ENCODE measurements around the gene MAML3.

MAML3 gene

DNA sequence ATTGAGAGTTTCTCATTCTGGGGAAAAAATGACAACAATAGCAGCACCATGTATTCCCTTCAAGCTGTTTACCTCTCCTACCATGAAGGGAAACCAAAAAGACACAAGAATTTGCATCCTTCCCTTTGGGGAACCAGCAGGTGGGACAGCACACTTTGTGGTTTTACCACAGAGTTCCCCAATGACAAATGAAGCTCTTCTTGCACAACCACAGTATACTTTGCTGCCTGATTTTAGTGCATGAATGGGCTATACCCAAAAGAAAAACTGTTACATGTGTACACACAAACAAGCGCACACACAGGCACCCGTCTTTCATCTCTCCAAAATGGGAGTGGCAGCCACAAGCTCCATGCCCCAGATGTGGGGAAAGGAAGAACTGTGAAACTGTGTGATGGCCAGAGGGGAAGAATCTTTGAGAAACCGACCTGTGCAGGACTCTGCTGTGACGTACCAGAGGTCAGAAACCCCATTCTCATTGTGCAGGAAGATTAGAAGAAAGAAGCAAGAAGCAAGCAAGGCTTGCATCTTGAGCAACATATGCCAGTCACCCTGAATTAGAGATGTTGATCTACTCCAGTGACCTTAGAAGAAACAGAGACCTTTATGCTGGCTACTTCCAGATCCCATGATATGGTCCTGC, 2.7 kb upstream of the MAML3 start:
- DNase-seq (ENCODE audit: low read depth), result no peak

DNA sequence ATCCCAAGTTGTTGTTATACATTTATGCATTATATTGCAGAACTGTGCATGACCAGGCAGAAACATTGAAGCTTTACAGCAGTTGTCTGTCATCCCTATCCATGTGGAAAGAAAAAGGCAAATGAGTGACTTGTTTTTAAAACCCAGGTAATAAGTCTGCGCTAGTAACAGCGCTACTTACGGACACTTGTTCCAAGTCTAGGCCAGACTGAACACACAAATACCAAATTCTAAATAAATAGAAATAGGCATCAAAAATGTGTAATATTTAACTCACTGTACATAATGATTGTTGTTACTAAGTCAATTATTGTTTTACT, 548 bp upstream of the MAML3 start:
- no peak for DNase-seq (ENCODE audit: low read depth)

DNA sequence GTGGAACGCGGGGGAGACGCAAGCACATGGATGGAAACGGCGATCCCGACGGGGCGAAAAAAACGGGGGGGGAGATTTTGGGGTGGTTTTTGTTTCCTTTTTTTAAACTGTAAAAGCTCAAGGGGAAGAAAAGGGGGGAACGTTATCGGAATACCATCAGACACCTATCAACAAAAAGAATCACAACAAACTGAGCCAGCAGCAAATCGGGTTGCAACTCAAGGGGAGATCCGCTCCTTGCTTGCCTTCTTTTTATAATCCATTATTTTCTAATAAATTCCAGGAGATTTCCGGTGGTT, 616 bp downstream of the MAML3 start:
- DNase-seq (ENCODE audit: low read depth), result no peak

DNA sequence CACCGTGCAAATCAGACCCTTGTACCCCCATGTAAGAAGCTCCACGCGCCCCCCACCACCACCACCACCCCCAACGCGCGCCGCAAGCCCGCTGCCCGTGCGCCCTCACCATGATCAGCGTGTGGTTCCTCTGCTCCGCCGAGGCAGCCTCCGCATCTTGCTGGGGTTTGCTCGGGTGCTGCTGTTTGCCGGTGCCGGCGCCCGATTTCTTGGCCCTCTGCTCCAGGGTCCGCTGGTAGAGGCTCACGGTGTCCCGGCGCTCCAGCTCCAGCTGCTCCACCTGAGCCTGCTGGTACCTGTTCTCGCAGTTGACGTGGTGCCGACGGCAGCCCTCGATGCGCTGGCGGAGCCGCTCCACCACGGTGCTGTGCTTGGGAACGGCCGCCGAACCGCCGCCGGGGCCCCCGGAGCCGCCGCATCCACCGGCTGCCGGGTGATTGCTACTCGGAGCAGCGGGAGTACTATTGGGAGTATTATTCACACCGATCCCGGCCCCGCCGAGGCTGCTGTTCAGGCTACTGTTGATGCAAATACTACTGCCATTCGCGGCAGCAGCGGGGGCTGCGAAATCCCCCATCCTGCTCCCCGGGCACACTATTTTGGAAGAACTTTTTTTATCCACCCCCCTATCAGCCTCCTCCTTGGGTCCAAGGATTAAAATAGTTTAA, 1.1 kb downstream of the MAML3 start:
- no peak for DNase-seq (ENCODE audit: low read depth)

DNA sequence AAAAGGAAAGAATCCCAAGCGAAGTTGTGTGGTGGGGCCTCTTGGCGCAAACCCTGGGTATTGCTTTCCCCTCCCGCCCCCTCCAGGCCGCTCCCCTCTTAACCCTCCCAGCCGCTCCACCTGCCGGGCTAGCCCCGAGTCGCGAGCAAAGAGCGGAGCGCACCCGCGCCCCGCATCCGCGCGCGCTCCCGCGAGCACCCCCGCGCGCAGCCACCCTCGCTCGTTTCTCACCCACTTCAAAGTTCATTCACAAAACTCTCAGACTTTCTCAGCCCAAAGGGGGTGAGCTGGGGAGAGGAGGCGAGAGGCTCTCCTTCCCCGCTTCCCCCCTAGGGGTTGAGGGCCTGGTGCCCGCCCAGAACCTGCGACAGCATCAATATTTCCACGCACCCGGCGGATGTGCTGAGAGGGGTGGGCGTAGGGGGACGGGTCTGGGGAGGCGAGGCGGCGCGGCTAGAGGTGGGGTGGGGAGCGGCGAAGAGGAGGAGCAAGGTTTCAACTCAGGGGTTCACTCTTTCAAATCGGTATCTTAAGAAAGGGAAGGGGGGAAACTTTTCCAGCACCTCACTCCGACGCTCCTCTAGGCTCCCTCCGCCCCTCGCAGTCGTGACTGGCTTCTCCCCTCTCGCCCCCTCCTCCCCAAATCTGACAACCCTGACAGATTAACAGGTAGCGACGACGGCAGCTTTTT, 1.8 kb downstream of the MAML3 start:
- DNase-seq (ENCODE audit: low read depth), result no peak

DNA sequence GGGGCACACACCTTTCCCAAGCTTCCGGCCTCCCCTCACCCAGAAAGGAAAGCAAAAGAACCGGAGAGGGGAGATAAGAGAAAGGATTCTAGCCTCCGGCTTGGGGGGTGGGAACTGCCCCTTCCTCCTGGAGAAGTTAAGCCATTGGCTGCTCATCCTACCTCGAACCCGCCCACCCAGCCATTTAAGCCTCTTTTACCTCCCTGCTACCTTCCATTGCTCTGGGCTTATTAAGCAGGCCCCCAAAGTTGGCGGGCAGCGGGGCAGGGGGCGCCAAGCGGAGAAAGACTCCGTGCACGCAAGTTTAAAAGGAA, 2.3 kb downstream of the MAML3 start:
- peak; percentile 64 for DNase-seq (ENCODE audit: low read depth)

DNA sequence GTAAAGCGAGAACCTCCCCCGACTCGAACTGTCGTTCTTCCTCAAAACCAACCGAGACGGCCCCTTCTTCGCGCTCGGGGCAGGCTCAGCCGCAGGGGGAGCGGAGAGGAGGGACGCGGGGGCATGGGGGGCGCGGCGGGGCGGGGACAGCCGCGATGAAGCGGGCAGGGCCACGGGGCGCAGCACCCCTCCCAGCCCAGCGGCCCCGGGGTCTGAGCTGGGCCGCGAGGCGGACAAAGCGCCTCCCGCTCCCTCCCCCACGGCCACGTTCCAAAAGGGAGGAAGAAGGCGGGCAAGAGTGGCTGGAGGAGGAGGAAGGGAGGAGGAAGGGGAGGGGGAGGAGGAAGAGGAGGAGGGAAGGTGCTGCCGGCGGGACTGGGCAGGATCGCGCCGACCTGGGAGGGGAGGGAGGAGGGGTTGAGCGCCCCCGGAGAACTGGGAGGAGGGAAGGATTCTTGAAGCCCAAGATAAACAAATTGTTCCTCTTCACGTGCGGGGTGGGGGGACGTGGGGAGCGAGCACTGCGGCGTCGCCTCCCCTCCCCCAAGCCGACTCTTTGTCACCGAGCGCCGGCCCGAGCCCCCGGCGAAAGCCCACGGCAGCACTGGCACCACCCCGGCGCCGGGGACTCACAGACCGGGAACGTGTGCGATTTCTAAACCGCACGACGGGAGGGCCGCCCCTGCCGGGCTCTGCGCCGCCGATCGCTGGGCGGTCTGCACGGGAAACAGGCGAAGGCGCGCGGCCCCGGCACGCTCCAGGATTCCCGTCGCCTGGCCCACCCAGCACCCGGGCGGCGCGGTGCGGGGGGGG, 2.9 kb downstream of the MAML3 start:
- peak; percentile 73 for DNase-seq (ENCODE audit: low read depth)

DNA sequence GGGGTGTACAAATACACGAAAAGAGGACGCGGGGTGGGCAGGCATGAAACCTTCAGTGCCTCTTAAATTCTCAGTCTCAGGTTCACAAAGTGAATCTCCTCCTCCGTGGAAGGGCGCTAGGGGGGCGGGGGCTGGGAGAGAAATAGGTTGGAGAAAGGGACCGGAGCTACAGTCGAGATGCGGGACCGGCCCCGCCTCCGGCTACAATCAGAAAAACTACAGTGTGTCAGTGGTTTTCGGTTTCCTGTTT, 3.4 kb downstream of the MAML3 start:
- DNase-seq (ENCODE audit: low read depth), result no peak

DNA sequence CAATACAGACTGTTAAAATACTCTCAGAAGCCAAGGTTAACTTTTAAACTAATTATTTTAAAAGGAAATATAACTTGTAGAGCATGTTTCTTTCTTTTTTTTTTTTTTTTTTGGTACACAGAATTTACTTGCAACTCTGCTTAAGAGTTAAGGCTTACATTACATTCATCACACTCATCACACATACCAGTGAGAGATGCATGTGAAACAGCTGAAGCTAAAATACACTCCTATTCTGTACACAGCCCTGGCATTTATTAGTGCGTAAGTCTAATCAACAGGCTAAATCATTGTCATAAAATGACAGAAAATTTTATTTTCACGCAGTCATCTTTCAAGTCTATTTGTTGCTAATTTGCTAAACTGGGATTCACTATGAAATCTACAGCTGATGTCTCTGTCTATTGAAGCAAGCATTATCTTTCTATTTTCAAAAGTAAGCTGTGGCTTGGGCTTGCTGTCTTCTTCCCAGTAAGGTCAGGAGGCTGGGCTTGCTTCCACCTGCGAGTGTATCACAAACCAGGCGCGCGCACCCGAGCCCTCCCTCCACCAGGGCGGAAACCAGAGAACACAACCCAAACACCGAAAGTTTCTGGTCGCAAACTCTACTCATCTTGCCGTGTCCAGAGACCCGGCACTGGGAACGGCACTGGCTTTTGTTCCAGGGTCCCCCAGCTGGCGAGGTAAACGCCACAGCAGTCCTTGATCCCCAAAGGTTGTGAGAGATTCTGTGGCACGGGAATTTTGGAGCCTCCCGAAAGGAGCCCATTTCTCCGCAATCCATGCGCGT, 3.9 kb downstream of the MAML3 start:
- no peak for DNase-seq (ENCODE audit: low read depth)

DNA sequence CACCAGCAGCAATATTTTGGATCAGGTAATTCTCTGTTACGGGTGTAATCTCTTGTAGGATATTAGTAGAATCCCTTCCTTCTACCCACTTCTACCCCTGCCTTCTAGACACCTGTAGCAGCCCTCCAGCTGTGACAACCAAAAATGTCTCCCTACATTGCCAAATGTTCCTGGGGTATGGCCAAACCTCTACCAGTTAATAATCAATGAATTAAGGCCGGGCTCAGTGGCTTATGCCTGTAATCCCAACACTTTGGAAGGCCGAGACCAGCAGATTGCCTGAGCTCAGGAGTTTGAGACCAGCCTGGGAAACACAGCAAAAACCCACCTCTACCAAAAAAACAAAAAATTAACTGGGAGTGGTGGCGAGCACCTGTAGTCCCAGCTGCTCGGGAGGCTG, 9.9 kb downstream of the MAML3 start:
- DNase-seq (ENCODE audit: low read depth), result no peak

DNA sequence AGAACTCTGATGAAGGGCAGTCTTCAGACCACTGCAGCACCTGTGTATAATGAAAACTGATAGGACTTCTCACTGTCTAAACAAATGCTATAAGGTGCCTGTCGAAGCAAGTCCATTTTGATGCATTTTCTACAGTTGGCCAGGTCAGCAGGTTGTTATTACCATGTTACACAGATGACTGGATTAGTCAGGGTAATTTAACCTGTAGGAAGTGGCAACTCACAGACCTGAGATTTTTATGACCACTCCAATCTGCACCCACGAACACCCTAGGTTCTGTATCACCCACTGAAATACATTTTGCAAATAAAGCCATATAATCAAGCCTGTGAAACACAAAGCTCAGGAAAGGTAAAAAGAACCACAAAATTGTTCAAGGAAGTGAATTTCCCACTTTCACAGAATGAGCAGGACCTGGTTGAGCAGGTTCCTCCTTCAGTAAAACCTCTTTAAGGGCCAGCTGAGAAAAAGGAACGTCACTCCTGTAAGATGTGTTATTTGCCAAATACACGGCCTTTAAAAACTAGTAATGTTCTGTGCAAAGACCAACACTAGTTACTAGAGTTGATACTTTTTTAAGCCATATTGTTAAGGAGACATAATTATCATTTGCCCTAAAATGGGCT, 12.7 kb downstream of the MAML3 start:
- no peak for DNase-seq (ENCODE audit: low read depth)

DNA sequence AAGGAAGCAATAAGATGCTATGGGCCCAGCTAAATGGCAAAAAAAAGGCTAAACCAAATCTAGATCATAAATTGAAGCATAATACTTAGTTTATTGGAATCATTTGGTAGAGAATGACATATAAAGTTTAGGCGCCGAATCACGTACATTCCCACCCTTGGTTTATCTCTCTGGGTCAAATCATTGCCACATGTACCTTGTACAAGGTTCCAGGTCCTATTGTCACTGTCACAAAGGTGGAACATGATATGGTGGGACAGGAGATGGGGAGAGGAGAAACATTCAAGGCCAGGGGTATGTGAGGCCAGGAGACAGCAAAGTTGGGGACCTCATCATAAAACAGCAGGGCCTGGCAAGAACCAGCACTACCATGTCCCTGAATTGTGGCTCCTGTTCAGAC, 13.4 kb downstream of the MAML3 start:
- DNase-seq (ENCODE audit: low read depth), result no peak

DNA sequence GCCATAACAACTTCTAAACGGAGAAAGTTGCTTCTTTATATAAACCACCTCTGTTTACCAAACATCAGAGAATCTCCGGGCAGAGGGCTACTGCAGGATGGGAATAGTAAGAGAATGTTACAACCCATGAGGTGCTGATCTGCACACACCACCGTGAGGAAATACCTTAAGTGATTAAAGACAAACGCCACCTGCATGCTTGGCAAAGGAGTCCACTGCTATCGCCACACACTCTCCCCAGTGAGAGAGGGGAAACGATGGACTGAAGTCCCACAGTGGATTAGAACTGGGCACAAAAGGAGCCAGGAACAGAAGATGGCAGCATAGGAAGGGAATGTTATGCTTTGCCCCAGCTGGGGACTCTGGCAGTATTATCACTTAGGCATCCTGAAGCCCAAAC, 15.6 kb downstream of the MAML3 start:
- DNase-seq (ENCODE audit: low read depth), result no peak

DNA sequence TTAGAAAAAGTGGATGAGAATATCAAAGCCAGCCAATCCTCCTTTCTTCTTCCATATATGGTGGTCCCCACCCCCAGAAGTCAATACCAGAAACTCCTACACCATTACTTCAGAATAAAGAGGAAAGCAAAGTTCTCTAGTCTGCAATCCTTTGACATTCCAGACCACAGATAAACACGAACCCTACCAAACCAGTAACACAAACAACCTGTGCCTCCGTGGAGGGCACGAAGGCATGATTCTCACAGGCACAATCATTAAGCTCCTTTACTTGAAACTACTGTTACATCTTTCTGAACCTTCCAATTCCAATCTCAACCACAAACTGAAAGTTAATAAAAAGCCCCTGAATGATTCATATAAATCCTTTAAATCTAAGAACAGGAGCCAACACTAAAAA, 16.3 kb downstream of the MAML3 start:
- no peak for DNase-seq (ENCODE audit: low read depth)

DNA sequence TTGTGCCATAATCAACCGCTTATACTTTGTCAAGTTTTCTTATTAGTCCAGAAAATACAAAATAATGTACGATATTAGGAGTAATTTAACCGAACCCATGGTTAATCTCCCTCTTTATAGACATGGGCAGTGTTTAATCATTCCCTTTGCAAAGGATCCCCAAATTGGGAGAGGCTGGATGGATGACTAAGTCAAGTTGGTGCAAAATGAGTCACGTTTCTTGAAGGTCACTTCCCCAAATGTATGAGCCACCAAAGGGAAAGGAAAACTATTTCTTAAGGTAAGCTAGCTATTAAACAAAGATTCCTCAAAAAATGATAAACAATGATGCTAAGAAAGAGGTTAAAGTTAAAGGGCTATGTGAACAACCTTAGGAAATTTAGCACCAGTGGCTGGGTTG, 17.5 kb downstream of the MAML3 start:
- peak; percentile 58 for DNase-seq (ENCODE audit: low read depth)

DNA sequence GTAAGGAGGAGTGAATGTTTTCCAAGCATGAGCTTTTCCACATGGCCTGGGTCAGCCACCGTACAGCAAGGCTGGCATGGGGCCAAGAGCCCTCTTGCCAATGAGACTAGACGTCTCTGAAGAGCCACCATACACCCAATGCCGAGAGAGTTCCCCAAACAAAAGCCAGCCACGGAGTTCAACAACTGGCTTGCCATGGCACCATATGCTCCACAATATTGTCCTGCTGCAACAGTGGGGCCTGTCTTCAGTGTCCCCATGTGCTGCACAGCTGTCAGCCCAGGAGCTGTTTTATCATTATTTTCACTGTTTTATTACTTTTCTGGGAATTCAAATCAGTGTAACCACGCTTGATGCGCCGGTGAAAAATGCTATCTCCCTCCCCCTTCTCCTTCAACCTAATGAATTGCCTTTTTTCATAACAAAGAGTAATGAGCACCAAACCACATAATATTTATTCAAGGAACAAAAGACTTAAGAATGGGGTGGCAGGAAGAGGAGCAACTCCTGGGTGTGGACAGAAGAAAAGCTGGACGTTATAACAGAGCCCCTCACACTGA, 18.4 kb downstream of the MAML3 start:
- no peak for DNase-seq (ENCODE audit: low read depth)

DNA sequence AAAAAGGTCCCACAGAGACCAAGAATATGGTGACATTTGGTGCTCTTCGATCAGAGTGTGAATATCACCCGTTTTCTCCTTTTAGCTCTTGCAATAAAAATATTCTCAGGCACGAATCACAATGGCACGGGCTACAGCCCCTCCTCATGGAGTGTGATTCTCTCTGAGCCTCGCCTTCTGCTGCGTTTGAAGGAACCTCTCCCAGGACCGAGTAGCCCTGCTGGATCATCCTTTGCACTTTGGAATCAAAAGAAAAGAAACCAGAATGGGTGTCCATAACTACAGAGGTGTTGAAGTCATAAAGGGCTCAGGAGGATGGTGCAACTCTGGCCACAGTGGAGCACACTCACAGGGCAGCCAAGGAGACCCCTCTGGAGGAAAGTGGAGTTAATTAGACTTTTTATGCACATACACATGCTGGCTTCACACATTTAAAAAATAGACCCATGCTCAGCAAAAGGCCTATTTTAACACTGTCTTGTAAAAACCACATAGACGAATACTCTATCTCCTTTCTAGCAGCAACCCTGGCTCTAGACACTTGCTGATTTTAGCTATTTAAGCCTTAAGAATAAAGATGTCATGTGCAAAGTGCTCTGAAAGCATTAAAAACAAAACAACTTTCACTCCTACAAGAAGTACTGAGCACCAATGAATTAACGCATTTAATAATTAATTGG, 19.1 kb downstream of the MAML3 start:
- no peak for DNase-seq (ENCODE audit: low read depth)

DNA sequence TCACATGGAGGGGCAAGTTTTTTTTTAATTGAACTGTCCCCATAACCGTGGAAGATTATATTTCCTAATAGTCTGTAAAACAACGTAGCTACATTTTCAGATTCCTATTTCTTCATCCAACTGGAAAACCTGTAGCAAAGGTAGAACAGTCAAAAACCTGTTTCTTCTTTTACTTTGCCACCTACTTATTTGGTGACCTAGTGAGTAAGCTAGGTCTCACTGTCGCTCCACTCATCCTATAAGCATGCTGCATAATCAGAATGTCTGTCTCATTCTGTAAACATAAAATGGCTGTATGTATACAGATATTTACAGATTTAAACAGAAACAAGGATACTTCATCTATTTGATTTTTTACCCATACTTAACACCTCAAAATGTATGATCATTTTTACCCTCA, 20.4 kb downstream of the MAML3 start:
- no peak for DNase-seq (ENCODE audit: low read depth)

DNA sequence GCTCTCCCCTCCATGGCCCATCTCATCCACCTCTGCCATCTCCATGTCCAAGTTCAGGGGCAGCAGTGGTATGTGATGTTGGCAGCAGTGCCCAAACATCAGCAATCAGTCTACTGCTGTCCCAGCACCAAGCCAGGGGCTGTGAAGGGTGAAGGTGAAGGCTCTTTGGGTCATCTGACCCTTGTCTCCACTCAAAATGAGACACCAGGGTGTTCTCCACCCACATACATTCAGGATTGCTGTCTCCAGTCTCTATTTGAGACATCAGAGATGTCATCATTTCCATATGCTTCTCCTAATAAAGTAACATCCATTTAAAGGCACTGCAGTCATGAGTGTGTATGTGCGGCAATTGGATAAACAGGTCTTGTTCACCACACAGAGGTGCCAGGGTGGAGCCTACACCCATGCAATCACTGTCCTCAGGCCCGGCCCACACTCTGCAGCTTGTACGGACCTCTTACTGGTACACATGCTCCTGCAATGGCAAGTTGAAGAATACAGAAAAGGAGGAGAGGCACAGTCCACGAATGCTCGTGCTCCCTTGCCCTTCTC, 22.2 kb downstream of the MAML3 start:
- DNase-seq (ENCODE audit: low read depth), result no peak

DNA sequence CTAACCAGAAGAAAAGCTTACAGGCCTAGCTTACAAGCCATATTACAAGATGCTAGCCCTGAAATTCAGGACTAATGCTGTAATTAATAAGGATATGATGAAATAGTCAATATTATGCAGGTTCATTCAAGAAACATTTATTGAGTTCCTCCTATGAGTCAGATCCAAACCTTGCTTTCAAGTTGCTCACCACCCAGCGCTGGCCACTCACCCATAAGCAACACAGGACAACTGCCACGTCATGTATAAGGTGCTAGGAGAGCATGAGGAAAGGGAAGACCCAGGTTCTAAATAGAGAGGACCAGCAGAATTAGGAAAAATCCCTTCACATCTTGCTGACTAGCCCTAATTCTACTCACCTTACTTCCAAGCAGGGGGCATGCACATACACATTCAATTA, 23.3 kb downstream of the MAML3 start:
- DNase-seq (ENCODE audit: low read depth), result no peak

DNA sequence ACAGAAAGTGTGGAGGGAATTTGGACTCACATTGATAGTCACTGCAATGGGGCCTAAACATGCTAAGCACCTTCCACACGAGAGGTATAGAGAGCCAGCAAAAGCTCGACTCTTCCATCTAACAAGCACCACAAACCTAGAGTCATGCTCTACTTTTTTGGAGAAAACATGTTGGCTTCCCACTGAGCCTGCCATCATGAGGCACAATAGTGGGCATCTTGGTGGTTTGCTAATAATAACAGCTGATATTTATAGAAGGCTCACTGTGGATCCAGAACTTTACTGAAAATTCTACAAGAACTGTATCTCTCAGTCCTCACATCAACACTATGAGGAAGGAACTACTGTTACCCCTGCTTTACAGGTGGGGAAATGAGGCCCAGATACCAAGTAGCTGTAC, 26.6 kb downstream of the MAML3 start:
- no peak for DNase-seq (ENCODE audit: low read depth)

Data from HS-27A (cell line).